HCT116 (cell line): ENCODE measurements around the gene CD300LD. TPM values are rescaled to one million over a fixed set of nuclear protein-coding genes. Genes with fewer than 3 reads are reported as not detected.

Experiments used
- ATAC-seq: fragments of 200-7000 bp; cut with Tn5 transposase; 2 replicates; pipeline ENCODE4 v1.9.1; 2020; ENCODE audit warnings: mild to moderate bottlenecking, moderate library complexity
- BruUV-seq: library from RNA; stranded (reverse); fragments of 400-500 nt; replicated peaks from 2 replicates; lab custom pipeline; 2021; lab: Mats Ljungman, UMichigan
- CTCF ChIA-PET: fragments of 300-600 bp; sonication (Branson Sonifier 250); formaldehyde crosslinking; loops from one replicate; lab custom pipeline; 2021; ENCODE audit warnings: antibody characterized with exemption; lab: Charles Lee
- POLR2A ChIA-PET: fragments of 300-600, 350-600 bp; sonication (Branson Sonifier 250); formaldehyde crosslinking; loops from one replicate; lab custom pipeline; 2021; ENCODE audit warnings: antibody characterized with exemption; lab: Charles Lee
- RAD21 ChIA-PET, 2 experiments: fragments of 300-600 bp; sonication (Branson Sonifier 250); formaldehyde crosslinking; loops; one replicate each; lab custom pipeline; 2023; ENCODE audit warnings: low total read pairs in 2 of 2; ENCODE audit not compliant: uncharacterized antibody in 2 of 2, unreplicated experiment in 2 of 2, low non-redundant PET in 1 of 2; lab: Charles Lee
- DNase-seq: peaks from one replicate; pipeline ENCODE4 v3.0.0-alpha.2; 2010; ENCODE audit warnings: low read depth, low spot score
- H2AFZ ChIP-seq: fragments of 200-600 bp; shearing (Covaris generic), sonication (generic); 2 replicates; pipeline ENCODE4 v1.6.1; 2017; ENCODE audit warnings: low read depth, mixed run types, mixed read lengths, antibody characterized with exemption, low read length; ENCODE audit not compliant: poor library complexity, severe bottlenecking
- H3K27ac ChIP-seq: 2 replicates; pipeline ENCODE4 v1.5.1; 2012; ENCODE audit warnings: low read depth, low read length
- H3K27me3 ChIP-seq: fragments of 200-600 bp; sonication (generic); 2 replicates; pipeline ENCODE4 v1.6.1; 2016; ENCODE audit warnings: mixed run types, low read length, mixed read lengths; ENCODE audit not compliant: insufficient read depth
- H3K36me3 ChIP-seq, 2 experiments: fragments of 200-500 bp in 1 of 2; fragments of 200-600 bp in 1 of 2; sonication (Bioruptor generic) in 1 of 2; sonication (generic) in 1 of 2; 2 replicates each; pipeline versions ENCODE4 v1.5.1 to v1.6.1; 2014 to 2016; ENCODE audit warnings: low read length in 2 of 2, inconsistent platforms in 1 of 2, mixed read lengths in 1 of 2, mixed run types in 1 of 2; ENCODE audit not compliant: insufficient read depth in 2 of 2, control insufficient read depth in 1 of 2
- H3K4me1 ChIP-seq, 2 experiments: fragments of 200-600 bp in 1 of 2; sonication (generic) in 1 of 2; 2 replicates each; pipeline versions ENCODE4 v1.5.1 to v1.6.1; 2012 to 2017; ENCODE audit warnings: low read length in 2 of 2, inconsistent platforms in 1 of 2, mild to moderate bottlenecking in 1 of 2, mixed read lengths in 1 of 2, mixed run types in 1 of 2, moderate library complexity in 1 of 2; ENCODE audit not compliant: insufficient read depth in 2 of 2, control insufficient read depth in 1 of 2
- H3K4me2 ChIP-seq: fragments of 200-600 bp; sonication (generic); 2 replicates; pipeline ENCODE4 v1.6.1; 2017; ENCODE audit warnings: mixed run types, low read length, mixed read lengths
- H3K4me3 ChIP-seq, 2 experiments: fragments of 200-600 bp in 1 of 2; sonication (generic) in 1 of 2; replicated peaks in 1 of 2; 2 replicates each; pipeline ENCODE4 v1.5.1; 2011 to 2016; ENCODE audit warnings: low read length in 2 of 2, control low read depth in 1 of 2, low read depth in 1 of 2, mild to moderate bottlenecking in 1 of 2, mixed read lengths in 1 of 2, mixed run types in 1 of 2
- H3K79me2 ChIP-seq: fragments of 200-600 bp; sonication (generic); 2 replicates; pipeline ENCODE4 v1.6.1; 2017; ENCODE audit warnings: mild to moderate bottlenecking, mixed run types, low read length, moderate library complexity, mixed read lengths; ENCODE audit not compliant: insufficient read depth
- H3K9ac ChIP-seq: fragments of 200-600 bp; sonication (generic); 2 replicates; pipeline ENCODE4 v1.6.1; 2016; ENCODE audit warnings: low read length, mixed read lengths
- H3K9me2 ChIP-seq: fragments of 200-600 bp; sonication (generic), shearing (Covaris generic); 2 replicates; pipeline ENCODE4 v1.6.1; 2017; ENCODE audit warnings: mixed run types, mild to moderate bottlenecking, moderate library complexity; ENCODE audit not compliant: insufficient read depth
- H3K9me3 ChIP-seq, 2 experiments: fragments of 200-500 bp in 1 of 2; fragments of 200-600 bp in 1 of 2; sonication (Bioruptor generic) in 1 of 2; sonication (generic) in 1 of 2; 2 replicates each; pipeline ENCODE4 v1.6.1; 2014 to 2017; ENCODE audit warnings: low read length in 2 of 2, mixed read lengths in 2 of 2, inconsistent platforms in 1 of 2, low read depth in 1 of 2, mild to moderate bottlenecking in 1 of 2, mixed run types in 1 of 2, moderate library complexity in 1 of 2; ENCODE audit not compliant: control insufficient read depth in 1 of 2, insufficient read depth in 1 of 2
- H4K20me1 ChIP-seq: fragments of 200-600 bp; sonication (generic), shearing (Covaris generic); 2 replicates; pipeline ENCODE4 v1.6.1; 2017; ENCODE audit warnings: mixed run types, mild to moderate bottlenecking, moderate library complexity; ENCODE audit not compliant: insufficient read depth
- CEBPB ChIP-seq: IDR thresholded peaks from 2 replicates; pipeline ENCODE4 v1.6.1; 2012; ENCODE audit warnings: low read depth
- ELF1 ChIP-seq: IDR thresholded peaks from 2 replicates; pipeline ENCODE4 v1.6.1; 2012; ENCODE audit warnings: low read depth, borderline replicate concordance
- EZH2 ChIP-seq: fragments of 200-600 bp; sonication (generic); IDR thresholded peaks from 2 replicates; pipeline ENCODE4 v1.6.1; 2017; ENCODE audit warnings: antibody characterized with exemption, mixed run types
- EZH2phosphoT487 ChIP-seq: fragments of 200-600 bp; IDR thresholded peaks from 2 replicates; pipeline ENCODE4 v1.6.1; 2018; ENCODE audit warnings: antibody characterized with exemption, borderline replicate concordance
- JUND ChIP-seq: IDR thresholded peaks from 2 replicates; pipeline ENCODE4 v1.6.1; 2012
- POLR2A ChIP-seq: IDR thresholded peaks from 2 replicates; pipeline ENCODE4 v1.7.0; 2011; ENCODE audit warnings: borderline replicate concordance; ENCODE audit not compliant: insufficient read depth, insufficient read length; ENCODE audit errors: extremely low read depth
- POLR2AphosphoS5 ChIP-seq: IDR thresholded peaks from 2 replicates; pipeline ENCODE4 v1.6.1; 2011; ENCODE audit warnings: mild to moderate bottlenecking, low read depth, low read length, moderate library complexity
- RAD21 ChIP-seq: IDR thresholded peaks from 2 replicates; pipeline ENCODE4 v1.6.1; 2012; ENCODE audit warnings: low read depth, mild to moderate bottlenecking
- SP1 ChIP-seq: IDR thresholded peaks from 2 replicates; pipeline ENCODE4 v1.6.1; 2012; ENCODE audit warnings: low read depth
- SRF ChIP-seq: IDR thresholded peaks from 2 replicates; pipeline ENCODE4 v1.6.1; 2012; ENCODE audit warnings: low read depth
- YY1 ChIP-seq: IDR thresholded peaks from 2 replicates; pipeline ENCODE4 v1.6.1; 2011; ENCODE audit warnings: low read length, low read depth, moderate library complexity, mild to moderate bottlenecking; ENCODE audit not compliant: insufficient replicate concordance; ENCODE audit errors: extremely low read depth
- ZFX ChIP-seq: fragments of 450-650 bp; IDR thresholded peaks from 2 replicates; pipeline ENCODE4 v1.6.1; 2017
- ZNF274 ChIP-seq: fragments of 200-500 bp; sonication (Bioruptor generic); IDR thresholded peaks from 2 replicates; pipeline ENCODE4 v1.6.1; 2014; ENCODE audit warnings: mild to moderate bottlenecking, low read depth, low read length, inconsistent platforms
- intact Hi-C: fragments of 100-400 bp; cut with micrococcal nuclease; formaldehyde crosslinking; loops from 2 replicates; pipeline ENCODE4 v1.10.0; 2022
- total RNA-seq: library from RNA; stranded (reverse); gene quantifications from one replicate; pipeline ENCODE4 v1.2.1, GENCODE V29; 2021; ENCODE audit not compliant: unreplicated experiment
- TF ChIP-seq, protein P1 (sequence below): IDR thresholded peaks from 2 replicates; pipeline ENCODE4 v1.6.1; 2012; ENCODE audit warnings: low read depth
- TF ChIP-seq, protein P2 (sequence below): IDR thresholded peaks from 2 replicates; pipeline ENCODE4 v1.6.1; 2012
- TF ChIP-seq, protein P3 (sequence below): IDR thresholded peaks from 2 replicates; pipeline ENCODE4 v1.6.1; 2011; ENCODE audit warnings: mild to moderate bottlenecking, low read length, moderate library complexity; ENCODE audit not compliant: insufficient replicate concordance; ENCODE audit errors: extremely low read depth
- TF ChIP-seq, protein P4 (sequence below), 3 experiments: fragments of 200-600 bp in 1 of 3; sonication (generic) in 1 of 3; IDR thresholded peaks in 2 of 3; conservative IDR thresholded peaks in 1 of 3; 2 replicates each; pipeline ENCODE4 v1.5.1; 2012 to 2017; ENCODE audit warnings: low read depth in 2 of 3, low read length in 2 of 3, antibody characterized with exemption in 1 of 3, borderline replicate concordance in 1 of 3, control low read depth in 1 of 3, mild to moderate bottlenecking in 1 of 3, mixed read lengths in 1 of 3, mixed run types in 1 of 3, moderate library complexity in 1 of 3; ENCODE audit not compliant: insufficient read depth in 1 of 3
- TF ChIP-seq, protein P5 (sequence below): IDR thresholded peaks from 2 replicates; pipeline ENCODE4 v1.6.1; 2012

CD300LD gene
- total RNA-seq, 1 experiment from 2014 or later, result not detected

DNA sequence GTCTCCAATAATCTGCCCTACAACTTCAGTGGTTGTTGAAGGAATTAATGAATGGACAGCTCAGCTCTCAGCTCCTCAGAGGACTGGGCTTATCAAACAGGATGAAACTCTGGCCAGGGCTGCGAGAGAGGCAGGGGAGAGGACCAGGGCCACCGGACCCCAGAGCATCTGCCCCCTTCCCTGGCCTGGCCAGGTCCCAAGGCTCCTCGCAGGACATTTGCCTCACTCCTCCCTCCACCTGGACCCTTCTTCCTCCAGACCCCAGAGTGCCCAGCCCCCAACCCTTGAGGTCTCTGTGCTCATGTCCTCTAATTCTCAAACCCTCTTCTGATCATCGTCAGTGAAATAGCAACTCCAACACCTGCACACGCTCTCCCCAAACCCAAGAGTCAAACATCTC lies 49.9 kb downstream of the CD300LD start:
- intact Hi-C loops, result no loop called here
- H3K27me3 ChIP-seq, result peaks cover 20% of the 10 kb centered on the region

More for the DNA sequence above, 49.9 kb downstream of the CD300LD start:
- no peak overlapping the region for H2AFZ ChIP-seq
- POLR2A ChIA-PET, result no interaction called here
- no peaks in the 10 kb centered on the region for H3K36me3 ChIP-seq
- DNase-seq (no peak), ATAC-seq (no peak)
- CTCF ChIA-PET, result no interaction called here
- H3K9me3 ChIP-seq, result no peaks in the 10 kb centered on the region
- H3K79me2 ChIP-seq, result no peaks in the 10 kb centered on the region
- no peaks in the 10 kb centered on the region for H4K20me1 ChIP-seq
- RAD21 ChIA-PET, result no interaction called here
- no peak overlapping the region for H3K4me2 ChIP-seq
- no peak overlapping the region for H3K9ac ChIP-seq
- TF ChIP-seq, protein P1, sequence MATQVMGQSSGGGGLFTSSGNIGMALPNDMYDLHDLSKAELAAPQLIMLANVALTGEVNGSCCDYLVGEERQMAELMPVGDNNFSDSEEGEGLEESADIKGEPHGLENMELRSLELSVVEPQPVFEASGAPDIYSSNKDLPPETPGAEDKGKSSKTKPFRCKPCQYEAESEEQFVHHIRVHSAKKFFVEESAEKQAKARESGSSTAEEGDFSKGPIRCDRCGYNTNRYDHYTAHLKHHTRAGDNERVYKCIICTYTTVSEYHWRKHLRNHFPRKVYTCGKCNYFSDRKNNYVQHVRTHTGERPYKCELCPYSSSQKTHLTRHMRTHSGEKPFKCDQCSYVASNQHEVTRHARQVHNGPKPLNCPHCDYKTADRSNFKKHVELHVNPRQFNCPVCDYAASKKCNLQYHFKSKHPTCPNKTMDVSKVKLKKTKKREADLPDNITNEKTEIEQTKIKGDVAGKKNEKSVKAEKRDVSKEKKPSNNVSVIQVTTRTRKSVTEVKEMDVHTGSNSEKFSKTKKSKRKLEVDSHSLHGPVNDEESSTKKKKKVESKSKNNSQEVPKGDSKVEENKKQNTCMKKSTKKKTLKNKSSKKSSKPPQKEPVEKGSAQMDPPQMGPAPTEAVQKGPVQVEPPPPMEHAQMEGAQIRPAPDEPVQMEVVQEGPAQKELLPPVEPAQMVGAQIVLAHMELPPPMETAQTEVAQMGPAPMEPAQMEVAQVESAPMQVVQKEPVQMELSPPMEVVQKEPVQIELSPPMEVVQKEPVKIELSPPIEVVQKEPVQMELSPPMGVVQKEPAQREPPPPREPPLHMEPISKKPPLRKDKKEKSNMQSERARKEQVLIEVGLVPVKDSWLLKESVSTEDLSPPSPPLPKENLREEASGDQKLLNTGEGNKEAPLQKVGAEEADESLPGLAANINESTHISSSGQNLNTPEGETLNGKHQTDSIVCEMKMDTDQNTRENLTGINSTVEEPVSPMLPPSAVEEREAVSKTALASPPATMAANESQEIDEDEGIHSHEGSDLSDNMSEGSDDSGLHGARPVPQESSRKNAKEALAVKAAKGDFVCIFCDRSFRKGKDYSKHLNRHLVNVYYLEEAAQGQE, result no peak
- TF ChIP-seq SP1, result no peak
- TF ChIP-seq POLR2AphosphoS5, result no peak
- no peak for TF ChIP-seq CEBPB
- TF ChIP-seq SRF, result no peak
- no peak for TF ChIP-seq ELF1
- TF ChIP-seq RAD21, result no peak
- TF ChIP-seq EZH2phosphoT487, result no peak
- TF ChIP-seq, protein P2, sequence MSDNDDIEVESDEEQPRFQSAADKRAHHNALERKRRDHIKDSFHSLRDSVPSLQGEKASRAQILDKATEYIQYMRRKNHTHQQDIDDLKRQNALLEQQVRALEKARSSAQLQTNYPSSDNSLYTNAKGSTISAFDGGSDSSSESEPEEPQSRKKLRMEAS, result no peak
- no peak for TF ChIP-seq ZFX
- TF ChIP-seq EZH2, result no peak
- TF ChIP-seq, protein P3, sequence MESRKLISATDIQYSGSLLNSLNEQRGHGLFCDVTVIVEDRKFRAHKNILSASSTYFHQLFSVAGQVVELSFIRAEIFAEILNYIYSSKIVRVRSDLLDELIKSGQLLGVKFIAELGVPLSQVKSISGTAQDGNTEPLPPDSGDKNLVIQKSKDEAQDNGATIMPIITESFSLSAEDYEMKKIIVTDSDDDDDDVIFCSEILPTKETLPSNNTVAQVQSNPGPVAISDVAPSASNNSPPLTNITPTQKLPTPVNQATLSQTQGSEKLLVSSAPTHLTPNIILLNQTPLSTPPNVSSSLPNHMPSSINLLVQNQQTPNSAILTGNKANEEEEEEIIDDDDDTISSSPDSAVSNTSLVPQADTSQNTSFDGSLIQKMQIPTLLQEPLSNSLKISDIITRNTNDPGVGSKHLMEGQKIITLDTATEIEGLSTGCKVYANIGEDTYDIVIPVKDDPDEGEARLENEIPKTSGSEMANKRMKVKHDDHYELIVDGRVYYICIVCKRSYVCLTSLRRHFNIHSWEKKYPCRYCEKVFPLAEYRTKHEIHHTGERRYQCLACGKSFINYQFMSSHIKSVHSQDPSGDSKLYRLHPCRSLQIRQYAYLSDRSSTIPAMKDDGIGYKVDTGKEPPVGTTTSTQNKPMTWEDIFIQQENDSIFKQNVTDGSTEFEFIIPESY, result no peak
- no peak for TF ChIP-seq ZNF274
- no peak for TF ChIP-seq YY1
- TF ChIP-seq, protein P4, sequence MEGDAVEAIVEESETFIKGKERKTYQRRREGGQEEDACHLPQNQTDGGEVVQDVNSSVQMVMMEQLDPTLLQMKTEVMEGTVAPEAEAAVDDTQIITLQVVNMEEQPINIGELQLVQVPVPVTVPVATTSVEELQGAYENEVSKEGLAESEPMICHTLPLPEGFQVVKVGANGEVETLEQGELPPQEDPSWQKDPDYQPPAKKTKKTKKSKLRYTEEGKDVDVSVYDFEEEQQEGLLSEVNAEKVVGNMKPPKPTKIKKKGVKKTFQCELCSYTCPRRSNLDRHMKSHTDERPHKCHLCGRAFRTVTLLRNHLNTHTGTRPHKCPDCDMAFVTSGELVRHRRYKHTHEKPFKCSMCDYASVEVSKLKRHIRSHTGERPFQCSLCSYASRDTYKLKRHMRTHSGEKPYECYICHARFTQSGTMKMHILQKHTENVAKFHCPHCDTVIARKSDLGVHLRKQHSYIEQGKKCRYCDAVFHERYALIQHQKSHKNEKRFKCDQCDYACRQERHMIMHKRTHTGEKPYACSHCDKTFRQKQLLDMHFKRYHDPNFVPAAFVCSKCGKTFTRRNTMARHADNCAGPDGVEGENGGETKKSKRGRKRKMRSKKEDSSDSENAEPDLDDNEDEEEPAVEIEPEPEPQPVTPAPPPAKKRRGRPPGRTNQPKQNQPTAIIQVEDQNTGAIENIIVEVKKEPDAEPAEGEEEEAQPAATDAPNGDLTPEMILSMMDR (IDR thresholded peaks at IDR 0.05 in 2 of 3, conservative IDR thresholded peaks at IDR 0.05 in 1 of 3; ENCODE audit: borderline replicate concordance in 1 of 3, insufficient read depth in 1 of 3, low read depth in 2 of 3, low read length in 2 of 3), result no peak
- no peak for TF ChIP-seq JUND
- TF ChIP-seq, protein P5, sequence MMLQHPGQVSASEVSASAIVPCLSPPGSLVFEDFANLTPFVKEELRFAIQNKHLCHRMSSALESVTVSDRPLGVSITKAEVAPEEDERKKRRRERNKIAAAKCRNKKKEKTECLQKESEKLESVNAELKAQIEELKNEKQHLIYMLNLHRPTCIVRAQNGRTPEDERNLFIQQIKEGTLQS, result no peak
- no peak for TF ChIP-seq POLR2A
- TF ChIP-seq, all 23 proteins: peak for 0
- H3K4me3 ChIP-seq, result no peak overlapping the region
- BruUV-seq, result no TSS peak
- peaks cover 0 to 5% of the 10 kb centered on the region in 2 experiments; a peak in 1 of 4 replicates for H3K4me1 ChIP-seq
- no peaks in the 10 kb centered on the region for H3K9me2 ChIP-seq
- H3K27ac ChIP-seq, result no peak overlapping the region
